Spleen (tissue), 7 donors: Measurements from ENCODE around the gene CECR2.

Experiments used
- POLR2AphosphoS5 ChIP-seq, 3 donors: sonication (generic); formaldehyde crosslinking; IDR thresholded peaks; one replicate each; pipeline ENCODE4 v1.5.1; 2017; ENCODE audit warnings: antibody characterized with exemption in 3 of 3
- TF ChIP-seq, protein P1 (sequence below), 11 experiments: fragments of 200-600 bp in 7 of 11; fragments of 450-650 bp in 4 of 11; sonication (generic) in 4 of 11; IDR thresholded peaks in 8 of 11; conservative IDR thresholded peaks in 3 of 11; 1 replicate in 7 of 11; 2 replicates in 4 of 11; pipeline versions ENCODE4 v1.4.0 to v1.8.0; 2016 to 2021; ENCODE audit warnings: antibody characterized with exemption in 11 of 11, inconsistent platforms in 4 of 11, mild to moderate bottlenecking in 1 of 11
- donor health status: DM: no; HTN: no; CAD: no; lungs with moderate emphysema.
- donor health status: DM: no; HTN: no; CAD: no.
- donor health status: DM: no; HTN: no; CAD: no.

- TF ChIP-seq, protein P1, sequence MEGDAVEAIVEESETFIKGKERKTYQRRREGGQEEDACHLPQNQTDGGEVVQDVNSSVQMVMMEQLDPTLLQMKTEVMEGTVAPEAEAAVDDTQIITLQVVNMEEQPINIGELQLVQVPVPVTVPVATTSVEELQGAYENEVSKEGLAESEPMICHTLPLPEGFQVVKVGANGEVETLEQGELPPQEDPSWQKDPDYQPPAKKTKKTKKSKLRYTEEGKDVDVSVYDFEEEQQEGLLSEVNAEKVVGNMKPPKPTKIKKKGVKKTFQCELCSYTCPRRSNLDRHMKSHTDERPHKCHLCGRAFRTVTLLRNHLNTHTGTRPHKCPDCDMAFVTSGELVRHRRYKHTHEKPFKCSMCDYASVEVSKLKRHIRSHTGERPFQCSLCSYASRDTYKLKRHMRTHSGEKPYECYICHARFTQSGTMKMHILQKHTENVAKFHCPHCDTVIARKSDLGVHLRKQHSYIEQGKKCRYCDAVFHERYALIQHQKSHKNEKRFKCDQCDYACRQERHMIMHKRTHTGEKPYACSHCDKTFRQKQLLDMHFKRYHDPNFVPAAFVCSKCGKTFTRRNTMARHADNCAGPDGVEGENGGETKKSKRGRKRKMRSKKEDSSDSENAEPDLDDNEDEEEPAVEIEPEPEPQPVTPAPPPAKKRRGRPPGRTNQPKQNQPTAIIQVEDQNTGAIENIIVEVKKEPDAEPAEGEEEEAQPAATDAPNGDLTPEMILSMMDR (IDR thresholded peaks at IDR 0.05 in 8 of 11, conservative IDR thresholded peaks at IDR 0.05 in 3 of 11): no peak
- TF ChIP-seq POLR2AphosphoS5 (IDR thresholded peaks at IDR 0.05): no peak
Measured at GRCh38 chr22:17401728-17402127, 32.5 kb downstream of the CECR2 start.
